Stimulated activated naive CD8-positive, alpha-beta T cell treated with anti-CD3 and anti-CD28 coated beads, Interleukin-15, Interleukin-2, amounts not matched to agents 100 ng/mL and 50 ng/mL, for 24 hours (primary cell): ENCODE measurements around the gene NUP62CL.
"Not testable (repeated sequence)": the region's sequence is repeated elsewhere in the genome, so short reads cannot be mapped to it uniquely, and the experiment has no call there.

ENCODE experiments used
- H3K27ac Mint-ChIP-seq: one replicate; pipeline ENCODE4 v1.8.0; 2021; ENCODE audit warnings: mild to moderate bottlenecking, mixed read lengths
- H3K27me3 Mint-ChIP-seq: one replicate; pipeline ENCODE4 v1.8.0; 2021; ENCODE audit warnings: mixed read lengths
- H3K36me3 Mint-ChIP-seq: one replicate; pipeline ENCODE4 v1.8.0; 2021; ENCODE audit warnings: low read depth, mixed read lengths
- H3K4me1 Mint-ChIP-seq: one replicate; pipeline ENCODE4 v1.8.0; 2021; ENCODE audit warnings: low read depth, mixed read lengths
- H3K4me3 Mint-ChIP-seq: one replicate; pipeline ENCODE4 v1.8.0; 2021; ENCODE audit warnings: mild to moderate bottlenecking, mixed read lengths
- H3K9me3 Mint-ChIP-seq: one replicate; pipeline ENCODE4 v1.8.0; 2021; ENCODE audit warnings: mixed read lengths

The NUP62CL gene, protein sequence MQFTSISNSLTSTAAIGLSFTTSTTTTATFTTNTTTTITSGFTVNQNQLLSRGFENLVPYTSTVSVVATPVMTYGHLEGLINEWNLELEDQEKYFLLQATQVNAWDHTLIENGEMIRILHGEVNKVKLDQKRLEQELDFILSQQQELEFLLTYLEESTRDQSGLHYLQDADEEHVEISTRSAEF

DNA sequence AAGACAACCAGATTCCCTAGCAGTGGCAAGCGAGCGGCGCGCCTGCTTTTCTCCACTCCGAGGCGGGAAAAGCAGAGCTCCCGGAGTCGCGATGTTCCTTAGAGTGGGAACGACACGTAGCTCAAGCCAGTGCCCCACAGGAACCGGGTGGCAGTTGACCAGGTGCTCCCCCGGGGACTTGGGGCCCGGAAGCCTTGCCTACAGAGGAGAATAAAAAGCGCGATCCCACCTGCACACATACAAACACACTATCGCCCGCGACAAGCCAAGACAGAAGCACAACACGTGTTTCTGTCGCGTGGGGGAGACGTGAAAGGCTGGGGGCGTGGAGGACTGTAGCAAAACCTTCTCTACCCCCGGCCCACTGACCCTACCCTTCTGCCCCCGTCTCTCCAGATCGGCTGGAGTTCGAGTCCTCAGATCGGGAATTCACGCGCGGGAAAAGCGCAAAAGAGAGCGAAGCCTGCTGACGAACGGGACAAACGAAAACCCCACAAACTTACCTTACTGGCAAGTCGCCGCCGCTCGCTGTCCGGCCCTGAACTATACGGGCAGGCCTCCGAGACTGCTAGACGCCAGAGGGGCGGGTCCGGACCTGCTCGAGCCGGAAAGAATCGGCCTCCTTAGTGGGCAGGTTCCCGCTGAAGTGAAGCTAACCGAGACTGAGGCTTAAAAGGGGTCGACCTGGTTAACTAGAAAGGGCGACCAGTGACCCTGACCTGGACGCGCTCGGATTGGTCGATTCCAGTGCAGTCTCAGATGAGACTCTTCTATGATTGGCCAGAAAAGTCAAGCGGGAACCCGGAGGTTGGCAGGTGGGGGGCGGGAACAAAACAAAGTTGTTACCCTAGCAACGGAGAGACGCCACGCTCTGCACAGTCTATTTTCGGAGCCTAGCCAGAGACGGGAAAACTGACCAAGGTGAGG is at the start of gene NUP62CL, which contains the start of gene DNAAF6:
TSS of gene NUP62CL (minus strand) at position 664 of the 927 bp plus-strand sequence. CDS start 31,287 bp downstream, outside the sequence.
TSS of gene DNAAF6 (plus strand) at position 842 of the 927 bp plus-strand sequence. CDS start 6,265 bp downstream, outside the sequence.
- Mint-ChIP-seq H3K36me3 (no peaks in the 10 kb centered on the region), H3K27me3 (peaks cover 5% of the 10 kb centered on the region), H3K9me3 (no peaks in the 10 kb centered on the region), H3K27ac (peak within 1 kb of the TSS; percentile 45), H3K4me3 (peak within 1 kb of the TSS; percentile 85), H3K4me1 (peaks cover 5% of the 10 kb centered on the region)

DNA sequence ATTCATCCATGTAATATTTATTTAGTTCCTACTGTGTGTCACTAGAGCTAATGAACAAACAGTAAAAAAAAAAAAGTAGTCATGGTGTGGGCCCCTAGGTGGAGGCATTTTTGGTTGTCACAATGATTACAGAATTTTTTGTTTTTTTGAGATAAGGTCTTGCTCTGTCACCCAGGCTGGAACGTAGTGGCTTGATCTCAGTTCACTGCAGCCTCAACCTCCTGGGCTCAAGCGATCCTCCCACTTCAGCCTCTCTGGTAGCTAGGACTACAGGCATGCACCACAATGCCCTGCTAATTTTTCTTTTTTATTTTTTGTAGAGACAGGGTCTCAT is 22.2 kb upstream of the NUP62CL start:
- no peaks in the 10 kb centered on the region for H3K9me3 Mint-ChIP-seq
- H3K27me3 Mint-ChIP-seq: peaks cover 4% of the 10 kb centered on the region
- H3K36me3 Mint-ChIP-seq: no peaks in the 10 kb centered on the region
- no peak overlapping the region for H3K4me3 Mint-ChIP-seq
- no peak overlapping the region for H3K27ac Mint-ChIP-seq
- H3K4me1 Mint-ChIP-seq: no peaks in the 10 kb centered on the region

DNA sequence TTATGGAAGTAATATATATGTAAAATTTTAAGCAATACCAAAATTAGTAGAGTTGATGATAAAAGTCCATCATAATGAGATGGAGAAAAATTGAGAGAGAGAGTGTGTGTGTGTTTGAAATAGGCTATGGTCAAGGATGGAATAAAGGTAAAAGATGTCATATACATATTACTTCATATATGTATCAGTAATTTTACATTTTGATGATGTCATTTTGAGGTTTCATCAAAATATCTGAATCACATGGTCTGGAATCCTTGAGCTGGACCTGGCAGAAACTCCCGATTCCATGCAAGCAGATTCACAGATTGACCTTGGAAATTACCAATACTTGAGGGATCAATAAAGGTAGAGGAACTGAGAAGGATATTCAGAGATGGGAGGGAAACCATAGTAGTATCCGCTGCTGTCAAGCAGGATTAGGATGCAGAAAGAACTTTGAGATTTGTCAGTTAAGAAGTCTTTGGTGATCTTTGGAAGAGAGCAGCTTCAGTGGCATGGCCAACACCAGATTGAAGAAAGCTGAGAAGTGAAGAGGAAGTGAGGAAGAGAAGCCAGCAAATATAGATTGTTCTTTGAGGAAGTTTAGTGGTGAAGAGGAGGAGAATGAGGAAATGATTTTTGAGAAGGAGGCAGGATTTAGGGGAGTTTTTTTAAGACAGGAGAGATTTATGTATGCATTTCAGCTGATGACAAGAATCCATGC is 21.7 kb upstream of the NUP62CL start:
- no peaks in the 10 kb centered on the region for H3K4me1 Mint-ChIP-seq
- H3K4me3 Mint-ChIP-seq: no peak overlapping the region
- no peaks in the 10 kb centered on the region for H3K36me3 Mint-ChIP-seq
- no peaks in the 10 kb centered on the region for H3K9me3 Mint-ChIP-seq
- peaks cover 4% of the 10 kb centered on the region for H3K27me3 Mint-ChIP-seq
- no peak overlapping the region for H3K27ac Mint-ChIP-seq

DNA sequence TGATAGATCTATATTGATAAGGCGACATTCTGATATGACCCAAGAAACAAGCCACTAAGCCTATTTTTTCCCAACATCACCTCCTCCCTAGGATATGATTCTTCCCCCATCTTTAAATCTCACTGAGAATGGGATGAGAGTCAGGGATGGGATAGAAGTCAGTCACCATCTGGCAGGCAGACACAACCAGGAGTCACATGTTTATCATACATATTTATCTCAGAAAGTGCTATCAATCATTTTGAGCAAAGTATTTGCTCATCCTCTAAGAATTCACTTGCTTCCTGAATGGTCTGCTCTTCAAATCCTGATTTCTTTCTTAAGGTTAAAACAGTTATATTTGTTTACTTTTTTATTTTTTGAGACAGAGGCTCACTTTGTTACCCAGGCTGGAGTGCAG is 20.5 kb upstream of the NUP62CL start:
- Mint-ChIP-seq H3K27me3 (no peaks in the 10 kb centered on the region), H3K36me3 (no peaks in the 10 kb centered on the region), H3K27ac (no peak overlapping the region), H3K9me3 (no peaks in the 10 kb centered on the region), H3K4me1 (no peaks in the 10 kb centered on the region), H3K4me3 (no peak overlapping the region)

DNA sequence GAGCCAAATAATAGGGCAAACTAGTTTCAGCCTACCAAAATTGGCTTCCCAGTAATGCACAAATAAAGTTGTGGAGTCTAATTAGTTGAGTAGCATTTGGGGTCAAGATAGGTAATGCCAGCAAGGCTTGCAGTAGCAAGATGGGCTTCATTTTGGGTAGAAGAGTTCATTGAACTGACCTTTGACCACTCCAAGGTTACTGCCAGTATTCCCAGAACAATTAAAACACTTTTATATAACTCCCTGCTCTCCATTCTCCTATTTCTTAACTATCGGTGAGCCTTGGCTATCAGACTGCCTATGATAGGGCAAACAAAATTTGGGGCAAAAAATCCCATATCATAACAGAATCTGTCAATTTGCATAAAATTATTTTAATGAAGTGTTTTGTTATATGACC is 7.2 kb upstream of the NUP62CL start:
- H3K4me1 Mint-ChIP-seq: no peaks in the 10 kb centered on the region
- no peaks in the 10 kb centered on the region for H3K9me3 Mint-ChIP-seq
- H3K4me3 Mint-ChIP-seq: no peak overlapping the region
- no peaks in the 10 kb centered on the region for H3K36me3 Mint-ChIP-seq
- H3K27me3 Mint-ChIP-seq: peaks cover 7% of the 10 kb centered on the region
- no peak overlapping the region for H3K27ac Mint-ChIP-seq

DNA sequence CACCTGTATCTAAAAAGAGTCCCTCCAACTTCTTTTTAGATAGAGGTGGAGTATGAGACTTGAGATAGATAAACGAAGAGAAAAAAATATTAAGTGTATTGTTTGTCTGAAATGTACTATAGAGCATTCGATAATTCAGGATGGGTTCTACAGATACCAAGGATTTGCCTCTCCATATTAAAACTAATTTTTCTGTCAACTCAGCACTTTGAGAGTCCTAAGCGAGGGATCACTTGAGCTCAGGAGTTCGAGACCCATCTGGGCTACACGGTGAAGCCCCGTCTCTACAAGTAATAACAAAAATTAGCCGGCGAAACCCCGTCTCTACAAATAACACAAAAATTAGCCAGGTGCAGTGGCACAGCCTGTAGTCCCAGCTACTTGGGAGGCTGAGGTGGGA is 1.7 kb upstream of the NUP62CL start:
- H3K4me3 Mint-ChIP-seq: no peak overlapping the region
- no peaks in the 10 kb centered on the region for H3K9me3 Mint-ChIP-seq
- H3K27me3 Mint-ChIP-seq: peaks cover 5% of the 10 kb centered on the region
- no peaks in the 10 kb centered on the region for H3K36me3 Mint-ChIP-seq
- no peak overlapping the region for H3K27ac Mint-ChIP-seq
- H3K4me1 Mint-ChIP-seq: peaks cover 5% of the 10 kb centered on the region

DNA sequence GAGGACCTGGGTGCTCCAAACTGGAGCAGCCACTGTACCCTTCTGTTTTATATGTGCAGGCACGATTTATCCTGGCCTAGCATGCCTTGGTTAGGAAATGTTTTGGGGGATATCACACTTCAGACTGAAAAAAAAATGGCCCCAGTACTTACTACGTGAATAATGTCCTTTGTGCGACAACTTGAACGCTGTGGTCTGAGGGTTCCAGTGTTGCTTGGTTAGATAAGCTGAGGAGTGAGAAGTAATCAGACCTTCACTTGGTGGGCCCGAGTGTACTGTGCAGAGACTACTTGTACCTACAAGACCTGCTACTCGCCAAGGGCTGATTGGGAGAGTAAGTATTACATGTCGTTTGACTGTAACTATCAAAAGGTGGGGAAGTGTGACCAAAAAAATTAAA is 856 bp upstream of the NUP62CL start:
- Mint-ChIP-seq H3K9me3 (no peaks in the 10 kb centered on the region), H3K4me3 (no peak overlapping the region), H3K27me3 (peaks cover 5% of the 10 kb centered on the region), H3K27ac (no peak overlapping the region), H3K4me1 (peaks cover 5% of the 10 kb centered on the region), H3K36me3 (no peaks in the 10 kb centered on the region)

DNA sequence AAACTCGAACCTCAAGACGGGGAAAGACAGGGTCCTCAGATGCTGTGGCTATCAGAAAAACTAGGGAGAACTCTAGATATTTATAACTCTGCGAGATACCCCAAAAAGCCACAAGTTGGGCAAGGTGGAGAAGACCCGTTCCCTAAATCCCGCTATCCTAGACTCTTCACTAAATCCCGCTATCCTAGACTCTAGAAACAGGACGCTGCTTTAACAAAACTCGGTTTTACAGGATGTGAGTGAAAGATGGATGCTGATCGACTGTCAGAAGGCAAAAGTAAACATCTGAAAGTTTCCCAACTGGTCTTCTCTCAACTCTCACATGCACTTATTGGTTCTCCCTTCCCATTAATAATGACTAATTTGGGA is 448 bp upstream of the NUP62CL start:
- H3K9me3 Mint-ChIP-seq: no peaks in the 10 kb centered on the region
- H3K36me3 Mint-ChIP-seq: no peaks in the 10 kb centered on the region
- H3K4me3 Mint-ChIP-seq: peak overlapping the region; percentile 85
- H3K27ac Mint-ChIP-seq: no peak overlapping the region
- peaks cover 5% of the 10 kb centered on the region for H3K4me1 Mint-ChIP-seq
- peaks cover 5% of the 10 kb centered on the region for H3K27me3 Mint-ChIP-seq

DNA sequence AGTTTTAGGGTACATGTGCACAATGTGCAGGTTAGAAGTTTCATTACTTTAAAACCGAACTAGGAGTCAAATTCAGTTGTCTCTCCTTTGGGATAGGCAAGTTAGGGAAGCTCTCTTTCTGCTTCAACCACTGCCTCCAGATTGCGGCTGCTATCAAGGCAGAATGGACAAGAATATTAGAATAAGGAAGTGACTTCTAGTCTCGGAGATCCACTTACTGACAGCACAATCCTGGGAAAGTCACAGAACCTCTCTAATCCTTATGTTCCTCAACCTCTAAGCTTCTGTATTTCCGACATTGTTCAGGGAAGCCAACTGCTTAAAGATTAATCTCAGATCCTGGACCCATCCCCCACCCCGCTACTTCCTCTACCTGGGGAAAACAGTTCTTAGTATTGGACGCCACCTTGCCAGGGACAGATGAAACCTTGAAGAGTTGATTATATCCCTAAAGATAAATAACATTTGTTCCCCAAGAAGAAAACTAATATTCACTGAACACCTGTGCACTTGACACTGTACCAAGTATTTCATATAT is 2.1 kb downstream of the NUP62CL start:
- H3K4me1 Mint-ChIP-seq: peaks cover 5% of the 10 kb centered on the region
- no peak overlapping the region for H3K4me3 Mint-ChIP-seq
- H3K36me3 Mint-ChIP-seq: no peaks in the 10 kb centered on the region
- peaks cover 5% of the 10 kb centered on the region for H3K27me3 Mint-ChIP-seq
- no peak overlapping the region for H3K27ac Mint-ChIP-seq
- no peaks in the 10 kb centered on the region for H3K9me3 Mint-ChIP-seq

DNA sequence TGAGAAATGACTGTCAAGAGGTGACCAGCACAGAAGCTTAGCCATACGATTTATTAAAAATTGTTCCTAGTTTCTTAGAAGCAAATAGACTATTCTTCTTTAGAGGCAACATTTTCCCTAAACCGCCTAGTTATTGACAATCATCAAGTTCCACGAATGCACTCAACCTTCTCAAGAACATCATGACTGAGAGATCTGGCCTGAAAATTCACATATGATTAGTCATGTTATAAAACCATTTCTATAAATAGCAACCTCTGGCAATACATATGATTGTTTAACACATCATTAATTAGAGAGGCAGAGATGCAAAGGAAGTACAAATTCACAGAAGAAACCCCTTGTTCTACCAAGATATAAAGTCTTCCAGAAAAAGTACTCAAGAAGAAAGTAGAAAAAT is 6.7 kb downstream of the NUP62CL start:
- Mint-ChIP-seq H3K36me3 (no peaks in the 10 kb centered on the region), H3K4me1 (no peaks in the 10 kb centered on the region), H3K4me3 (no peak overlapping the region), H3K27ac (no peak overlapping the region), H3K27me3 (no peaks in the 10 kb centered on the region), H3K9me3 (no peaks in the 10 kb centered on the region)

DNA sequence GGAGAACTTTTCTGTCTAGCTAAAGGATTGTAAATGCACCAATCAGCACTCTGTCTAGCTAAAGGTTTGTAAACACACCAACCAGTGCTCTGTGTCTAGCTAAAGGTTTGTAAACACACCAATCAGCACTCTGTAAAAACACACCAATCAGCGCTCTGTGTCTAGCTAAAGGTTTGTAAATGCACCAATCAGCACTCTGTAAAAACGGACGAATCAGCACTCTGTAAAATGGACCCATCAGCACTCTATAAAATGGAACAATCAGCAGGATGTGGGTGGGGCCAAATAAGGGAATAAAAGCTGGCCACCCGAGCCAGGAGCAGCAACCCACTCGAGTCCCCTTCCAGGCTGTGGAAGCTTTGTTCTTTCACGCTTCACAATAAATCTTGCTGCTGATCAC is 8.2 kb downstream of the NUP62CL start:
- H3K27me3 Mint-ChIP-seq, H3K36me3 Mint-ChIP-seq, H3K9me3 Mint-ChIP-seq, H3K4me1 Mint-ChIP-seq, H3K27ac Mint-ChIP-seq, H3K4me3 Mint-ChIP-seq: not testable (repeated sequence)

DNA sequence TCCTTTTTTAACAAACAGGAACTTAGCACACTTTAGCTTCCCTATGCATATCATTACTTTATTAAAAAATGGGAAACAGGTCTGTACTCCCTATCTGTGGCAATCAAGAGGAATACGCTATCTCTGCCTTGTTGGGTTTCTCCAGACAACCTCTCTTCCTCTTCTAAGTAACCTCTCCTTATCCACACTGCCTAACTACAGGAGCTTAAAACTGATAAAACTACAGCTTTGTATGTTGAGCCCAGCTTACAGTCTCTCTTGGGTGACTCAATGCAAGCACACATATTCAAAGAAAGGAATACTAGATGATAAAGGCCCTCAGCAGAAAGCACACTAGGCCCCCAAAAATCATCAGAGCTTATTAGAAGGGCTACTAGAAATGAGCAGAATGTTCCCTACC is 8.9 kb downstream of the NUP62CL start:
- Mint-ChIP-seq H3K9me3 (no peaks in the 10 kb centered on the region), H3K27ac (no peak overlapping the region), H3K27me3 (no peaks in the 10 kb centered on the region), H3K4me1 (no peaks in the 10 kb centered on the region), H3K36me3 (no peaks in the 10 kb centered on the region), H3K4me3 (no peak overlapping the region)

DNA sequence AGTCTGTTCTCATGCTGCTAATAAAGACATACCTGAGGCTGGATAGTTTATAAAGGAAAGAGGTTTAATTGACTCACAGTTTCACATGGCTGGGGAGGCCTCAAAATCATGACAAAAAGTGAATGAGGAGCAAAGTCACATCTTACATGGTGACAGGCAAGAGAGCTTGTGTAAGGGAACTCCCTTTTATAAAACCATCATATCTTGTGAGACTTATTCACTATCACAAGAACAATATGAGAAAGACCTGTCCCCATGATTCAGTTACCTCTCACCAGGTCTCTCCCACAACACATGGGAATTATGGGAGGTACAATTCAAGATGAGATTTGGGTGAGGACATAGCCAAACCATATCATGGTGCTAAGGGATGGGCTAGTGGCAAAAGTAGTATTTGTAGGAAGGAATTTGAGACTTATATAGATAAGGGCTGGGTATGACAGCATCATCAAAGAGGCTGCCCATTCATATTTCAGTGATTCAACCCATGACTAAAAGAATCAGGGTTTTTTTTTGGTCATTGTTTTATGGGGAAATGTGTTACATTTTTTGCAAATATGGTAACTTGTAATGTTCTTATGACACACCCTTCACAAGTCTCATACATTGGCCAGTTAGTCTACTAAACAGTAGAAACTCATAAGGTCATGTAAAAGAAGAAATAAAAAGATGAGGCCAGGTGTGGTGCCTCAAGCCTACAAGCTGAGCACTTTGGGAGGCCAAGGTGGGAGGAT is 34.7 kb downstream of the NUP62CL start:
- Mint-ChIP-seq H3K4me3 (no peak overlapping the region), H3K27me3 (no peaks in the 10 kb centered on the region), H3K9me3 (no peaks in the 10 kb centered on the region), H3K36me3 (no peaks in the 10 kb centered on the region), H3K4me1 (no peaks in the 10 kb centered on the region), H3K27ac (no peak overlapping the region)

DNA sequence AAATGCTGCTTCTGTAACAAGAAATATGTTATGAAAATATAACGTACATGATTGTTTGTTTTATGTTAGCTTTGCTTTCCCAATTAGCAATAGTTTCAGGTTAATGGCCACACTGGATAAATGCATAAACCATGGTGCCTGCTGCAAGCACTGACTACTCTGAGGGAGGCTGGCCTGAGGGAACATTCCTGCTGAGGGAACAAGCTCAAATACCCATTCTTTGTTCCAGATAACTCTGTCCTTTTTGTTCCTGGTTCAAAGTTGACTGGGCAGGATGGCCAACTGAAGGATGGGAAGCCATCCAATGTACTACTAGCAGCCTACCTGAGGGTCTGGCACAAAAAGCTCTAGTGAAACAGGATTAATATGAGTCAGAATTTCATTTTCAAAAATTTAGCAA is 37.5 kb downstream of the NUP62CL start:
- Mint-ChIP-seq H3K4me1 (no peaks in the 10 kb centered on the region), H3K4me3 (no peak overlapping the region), H3K27me3 (no peaks in the 10 kb centered on the region), H3K27ac (no peak overlapping the region), H3K36me3 (no peaks in the 10 kb centered on the region), H3K9me3 (no peaks in the 10 kb centered on the region)
